ENCODE results near the gene PGM2.

The PGM2 gene

DNA sequence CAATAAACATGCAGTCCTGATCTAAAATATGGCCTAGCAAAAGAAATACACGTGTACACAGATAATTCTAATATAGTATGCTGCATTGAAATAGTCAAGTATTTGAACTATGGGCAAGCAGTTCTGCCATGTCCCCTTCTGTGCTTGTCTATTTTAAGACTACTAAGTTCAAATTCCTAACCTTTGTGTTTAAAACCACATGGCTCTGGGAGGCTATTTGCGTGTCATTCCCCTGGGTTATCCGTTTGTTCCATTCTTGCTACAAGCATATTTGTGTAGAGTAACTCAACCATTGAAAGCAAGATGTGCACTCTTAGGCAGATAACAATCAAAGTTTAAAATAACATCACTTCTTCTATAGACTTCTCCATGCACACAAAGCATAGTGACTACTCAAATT lies 39.0 kb downstream of the PGM2 start:
- DNase-seq, result no peak

DNA sequence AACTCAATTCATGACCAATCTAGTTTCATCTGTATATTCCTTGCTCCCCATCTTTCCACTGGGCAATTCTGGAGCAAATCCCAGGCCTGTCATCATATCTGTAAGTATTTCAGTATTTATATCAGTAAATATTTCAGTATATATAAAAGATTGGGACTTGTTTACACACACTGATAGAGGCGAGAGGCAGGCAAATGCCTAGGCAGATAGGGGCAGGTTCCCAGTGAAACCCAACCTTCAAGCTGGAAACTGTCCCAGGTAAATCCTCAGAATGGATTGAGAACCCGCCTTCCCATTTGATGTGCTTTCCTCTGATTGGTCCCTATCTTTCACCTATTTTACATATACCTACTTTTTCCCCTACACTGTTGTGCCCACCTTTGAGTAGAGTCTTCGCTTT lies 40.6 kb downstream of the PGM2 start:
- DNase-seq, result no peak

DNA sequence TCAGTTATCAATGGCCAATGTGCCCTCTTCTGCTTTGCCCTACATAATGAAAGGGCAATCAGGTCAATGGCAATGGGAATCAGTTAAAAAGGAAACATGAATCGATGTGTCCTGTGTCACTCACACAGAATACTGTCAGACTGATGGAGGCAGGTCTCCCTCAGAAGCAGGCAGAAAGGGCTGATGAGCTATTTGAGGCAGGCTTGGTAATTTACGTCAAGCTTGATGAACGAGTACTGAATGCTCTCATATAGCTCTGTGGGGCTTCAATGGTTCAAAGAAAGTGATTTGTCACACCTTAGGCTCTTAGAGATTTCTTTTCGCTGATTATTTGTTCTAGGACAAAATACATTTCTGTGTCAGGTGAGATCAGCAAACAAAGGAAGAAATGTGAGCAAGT lies 41.8 kb downstream of the PGM2 start:
- no peak for DNase-seq

DNA sequence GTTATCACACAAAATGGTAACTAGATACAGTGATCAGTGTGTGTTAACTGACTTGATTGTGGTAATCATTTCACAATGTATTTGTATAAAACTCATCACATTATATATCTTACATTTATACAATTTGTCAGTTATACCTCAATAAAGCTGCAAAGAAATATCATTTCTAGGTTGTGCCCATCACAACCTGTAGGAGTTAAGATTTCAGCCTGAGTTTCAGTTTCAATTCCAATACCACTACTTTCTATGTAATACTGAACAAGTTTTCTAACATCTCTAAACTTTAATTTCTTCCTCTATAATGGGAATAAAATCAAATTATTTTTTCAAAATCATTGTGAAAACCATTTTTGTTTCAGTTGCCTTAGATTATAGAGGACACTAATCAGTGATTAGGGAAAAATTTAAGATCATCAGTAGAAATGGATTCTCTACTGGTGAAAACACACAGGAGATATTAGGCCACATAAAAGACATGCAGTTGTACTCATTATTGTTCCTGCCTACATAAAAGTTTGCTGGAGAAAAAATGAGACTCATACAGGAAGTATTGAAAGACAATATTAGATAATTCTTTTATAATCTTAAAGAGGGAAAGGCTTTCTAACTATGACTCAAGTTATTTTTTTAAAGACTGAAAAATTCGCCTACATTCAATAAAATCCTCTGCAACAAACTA lies 46.0 kb downstream of the PGM2 start:
- DNase-seq, result no peak

DNA sequence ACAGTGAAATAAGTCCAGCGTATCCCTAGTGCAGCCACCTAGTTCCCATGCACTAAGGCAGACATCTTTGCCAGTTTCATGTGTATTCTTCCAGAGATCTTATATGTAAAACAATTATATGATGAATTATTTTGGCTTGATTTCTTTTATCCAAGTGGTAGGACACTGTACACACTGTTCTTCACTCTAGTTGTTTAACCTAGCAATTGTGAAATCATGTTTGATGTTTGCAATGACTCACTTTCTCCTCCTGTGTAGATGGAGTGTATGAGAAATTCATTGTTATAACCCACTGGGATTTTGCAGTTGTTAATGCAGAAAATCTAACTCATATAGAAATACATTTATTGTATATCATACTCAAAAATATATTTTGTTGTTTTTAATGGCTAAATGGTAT lies 46.9 kb downstream of the PGM2 start:
- DNase-seq, result no peak

DNA sequence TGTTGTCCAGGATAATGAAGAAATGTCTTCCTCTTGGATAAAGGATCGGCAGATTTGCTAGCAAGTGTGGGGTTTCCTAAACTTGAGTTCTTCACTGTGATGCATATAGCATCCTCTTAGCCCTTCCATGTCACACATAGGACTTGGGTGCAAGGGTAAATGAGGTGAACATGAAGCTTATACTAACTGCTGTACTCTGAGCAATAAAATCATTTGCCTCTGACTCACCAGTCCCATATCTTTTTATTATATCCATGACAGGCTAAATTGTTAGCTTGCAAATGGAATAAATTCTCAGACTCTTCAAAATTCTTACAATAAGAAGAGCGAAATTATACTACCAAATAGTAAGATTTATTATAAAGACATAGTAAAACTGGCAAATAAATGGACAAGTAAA lies 49.7 kb downstream of the PGM2 start:
- DNase-seq, result no peak

DNA sequence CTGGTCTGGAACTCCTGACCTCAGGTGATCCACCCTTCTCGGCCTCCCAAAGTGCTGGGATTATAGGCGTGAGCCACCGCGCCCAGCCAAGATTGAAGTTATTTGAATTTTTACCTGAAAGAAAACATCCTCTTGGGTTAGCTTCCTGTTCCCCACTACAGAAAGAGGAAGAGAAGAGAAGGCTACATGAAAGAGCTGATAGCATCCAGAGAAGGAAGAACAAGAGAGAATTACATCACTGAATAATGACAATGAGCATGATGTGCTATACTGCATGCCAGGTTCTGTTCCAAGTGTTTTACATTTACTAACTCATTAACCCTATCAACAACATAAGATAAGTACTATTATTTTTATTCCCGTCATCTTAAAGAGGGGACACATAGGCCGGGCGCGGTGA lies 52.9 kb downstream of the PGM2 start:
- peak; percentile 40 for DNase-seq

DNA sequence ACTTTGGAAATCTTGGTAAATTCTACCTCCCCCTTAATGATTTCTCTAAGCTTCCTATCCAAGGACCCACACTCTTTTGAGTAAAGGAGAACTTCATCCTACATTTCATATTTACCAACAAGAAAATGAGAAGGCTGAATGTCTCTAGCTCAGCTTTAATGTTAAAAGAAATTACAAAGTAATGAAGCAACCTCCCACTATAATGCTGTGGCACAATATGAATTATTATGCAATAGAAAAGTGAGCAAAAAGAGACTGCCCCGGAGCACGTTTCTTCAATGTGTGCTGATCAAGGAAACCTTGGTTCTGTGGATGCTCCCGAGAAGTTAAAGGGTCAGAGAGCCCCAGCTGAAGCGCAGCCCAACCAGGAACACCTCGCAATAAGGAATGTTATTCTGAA lies 55.3 kb downstream of the PGM2 start:
- no peak for DNase-seq

DNA sequence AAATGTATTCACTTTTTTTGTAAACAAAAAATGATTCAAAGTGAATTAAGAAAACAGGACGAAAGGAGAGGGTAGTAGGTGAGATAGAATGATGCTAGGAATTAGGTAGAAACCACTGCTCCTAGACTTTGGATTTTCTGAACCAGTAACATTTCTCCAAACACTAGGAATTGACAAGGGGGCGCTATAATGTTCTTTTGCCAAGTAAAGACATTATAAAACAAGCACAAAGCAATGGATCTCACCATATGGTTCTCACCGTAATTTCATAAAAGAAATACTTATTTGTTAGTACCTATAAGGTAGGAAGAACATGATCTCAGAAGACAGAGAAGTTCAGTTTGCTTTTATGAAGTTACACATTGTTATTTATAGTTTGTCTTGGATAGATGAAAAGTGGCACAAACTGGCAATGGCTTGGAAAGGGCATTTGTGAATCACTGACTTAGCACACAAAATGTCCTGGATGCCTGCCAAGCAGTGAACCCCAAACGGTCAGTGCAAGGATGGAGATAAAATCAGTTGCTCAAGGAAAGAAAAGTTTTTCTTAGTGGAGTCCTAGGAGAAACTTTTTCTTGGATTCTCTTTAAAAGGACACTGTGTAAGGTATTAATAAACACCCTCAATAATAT lies 56.3 kb downstream of the PGM2 start:
- peak; percentile 17 for DNase-seq

DNA sequence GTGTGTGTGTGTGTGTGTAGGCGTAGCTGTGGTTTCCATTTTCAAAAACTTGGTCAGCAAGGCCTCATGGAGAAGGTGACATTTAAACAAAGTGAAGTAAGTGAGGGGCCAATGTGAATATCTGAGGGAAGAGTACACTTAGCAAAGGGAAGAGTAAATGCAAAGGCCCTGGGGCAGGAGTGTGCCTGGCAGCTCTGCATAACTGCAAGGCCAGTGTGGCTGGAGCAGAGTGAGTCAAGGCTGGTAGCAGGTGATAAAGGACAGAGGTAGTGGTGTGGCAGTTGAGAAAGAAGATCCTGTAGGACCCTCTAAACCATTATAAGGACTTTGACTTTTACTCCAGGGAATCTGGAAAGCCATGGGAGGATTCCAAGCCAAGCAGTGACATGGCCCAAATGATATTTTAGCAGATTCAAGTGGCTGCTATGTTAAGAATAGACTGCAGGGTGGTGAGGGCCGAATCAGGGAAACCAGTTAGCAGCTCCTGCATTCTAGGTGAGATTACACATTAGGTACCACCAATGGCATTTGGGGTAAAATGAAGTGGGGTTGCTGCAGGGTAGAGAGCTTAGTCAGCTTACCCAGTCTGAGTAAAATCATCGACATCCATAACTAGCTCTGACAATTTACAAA lies 58.5 kb downstream of the PGM2 start:
- DNase-seq, result no peak

DNA sequence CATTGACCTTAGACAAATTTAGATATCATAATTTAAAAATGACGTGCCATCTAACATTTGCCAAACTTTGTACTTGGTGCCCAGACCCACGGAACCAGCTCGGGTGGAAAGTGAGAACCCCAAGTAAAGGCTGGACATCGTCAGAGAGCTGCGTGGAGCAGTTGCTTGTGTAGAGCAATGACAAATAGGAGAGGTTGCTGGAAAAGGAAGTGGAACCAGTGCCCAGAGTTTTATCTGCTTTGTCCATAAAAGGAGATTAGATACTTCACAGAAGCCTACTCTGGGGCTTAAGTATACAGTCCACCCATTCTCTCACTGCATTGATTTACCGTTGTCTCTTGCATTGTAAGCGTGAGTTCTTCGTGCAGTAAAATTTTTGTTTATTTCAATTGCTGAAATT lies 59.0 kb downstream of the PGM2 start:
- peak; percentile 48 for DNase-seq

DNA sequence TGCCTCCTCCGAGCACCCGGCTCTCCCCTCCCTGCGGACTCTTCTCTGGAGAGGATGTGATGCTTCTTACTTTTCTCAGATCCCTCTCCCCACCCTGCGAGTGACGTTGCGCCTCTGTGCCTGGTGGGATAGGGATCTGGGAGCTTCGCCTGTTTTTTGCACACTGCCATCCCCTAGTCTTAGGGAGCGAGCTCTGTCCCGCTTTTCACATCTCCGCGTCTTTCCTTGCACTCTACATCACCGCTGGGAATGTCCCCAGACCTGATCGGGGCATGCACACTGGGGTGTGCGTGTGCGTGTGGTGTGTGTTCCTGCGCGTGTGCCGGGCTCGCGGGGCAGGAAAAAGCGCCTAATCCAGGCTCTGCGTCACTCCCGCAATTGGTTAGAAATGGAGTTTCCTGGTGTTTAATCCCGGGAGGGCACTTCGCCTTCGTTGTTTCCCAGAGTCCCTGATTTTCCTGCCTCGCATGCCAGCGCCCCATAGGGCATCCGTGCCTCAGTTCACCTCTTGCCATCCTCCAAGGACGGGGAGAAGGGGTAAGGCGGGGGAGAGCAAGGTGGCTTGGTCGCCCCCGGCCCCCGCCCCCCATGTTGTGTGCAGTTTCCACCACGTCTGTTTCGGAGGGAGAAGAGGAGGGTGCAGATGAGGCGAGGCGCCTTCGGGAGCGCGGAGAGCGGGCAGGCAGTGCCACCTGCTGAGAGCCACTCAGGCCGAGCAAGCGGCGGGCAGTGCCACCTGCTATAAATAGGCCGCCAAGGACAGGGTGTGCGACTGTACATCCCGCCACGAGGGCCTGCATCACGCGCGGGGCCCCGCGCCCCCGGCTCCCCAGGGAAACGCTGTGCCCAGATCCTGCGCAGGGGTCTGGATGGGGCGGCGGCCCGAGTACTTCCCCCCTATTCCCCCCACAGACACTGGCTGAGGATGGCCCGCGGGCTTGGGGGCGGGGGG lies 63.6 kb downstream of the PGM2 start:
- peak; percentile 50 for DNase-seq

DNA sequence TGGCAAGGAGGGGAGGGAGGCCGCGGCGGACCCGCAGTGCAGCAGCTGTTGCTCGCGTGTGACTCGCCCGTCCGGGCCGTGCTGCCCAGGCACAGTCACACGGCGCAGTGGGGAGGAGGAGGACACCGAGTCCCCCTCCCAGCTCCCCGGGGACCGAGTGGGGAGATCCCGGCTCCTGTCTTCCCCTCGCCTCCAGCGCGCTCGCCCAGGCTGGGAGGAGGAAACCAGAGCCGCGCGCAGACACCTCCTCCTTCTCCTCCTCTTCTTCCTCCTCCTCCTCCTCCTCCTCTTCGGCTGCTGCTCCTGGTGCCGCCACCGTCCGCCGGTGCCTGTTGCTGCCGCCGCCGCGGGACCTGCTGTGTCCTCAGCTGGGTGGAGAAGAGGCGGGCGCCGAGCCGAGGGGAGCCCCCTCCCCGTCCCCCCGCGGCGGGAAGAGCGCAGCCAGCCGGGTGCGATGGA lies 64.3 kb downstream of the PGM2 start, which contains the start of gene TBC1D1:
Gene TBC1D1, plus strand, starts transcription at position 284 of the 459 bp plus-strand sequence. CDS start 11,012 bp downstream, outside the sequence.
- DNase-seq, result peak; percentile 28

DNA sequence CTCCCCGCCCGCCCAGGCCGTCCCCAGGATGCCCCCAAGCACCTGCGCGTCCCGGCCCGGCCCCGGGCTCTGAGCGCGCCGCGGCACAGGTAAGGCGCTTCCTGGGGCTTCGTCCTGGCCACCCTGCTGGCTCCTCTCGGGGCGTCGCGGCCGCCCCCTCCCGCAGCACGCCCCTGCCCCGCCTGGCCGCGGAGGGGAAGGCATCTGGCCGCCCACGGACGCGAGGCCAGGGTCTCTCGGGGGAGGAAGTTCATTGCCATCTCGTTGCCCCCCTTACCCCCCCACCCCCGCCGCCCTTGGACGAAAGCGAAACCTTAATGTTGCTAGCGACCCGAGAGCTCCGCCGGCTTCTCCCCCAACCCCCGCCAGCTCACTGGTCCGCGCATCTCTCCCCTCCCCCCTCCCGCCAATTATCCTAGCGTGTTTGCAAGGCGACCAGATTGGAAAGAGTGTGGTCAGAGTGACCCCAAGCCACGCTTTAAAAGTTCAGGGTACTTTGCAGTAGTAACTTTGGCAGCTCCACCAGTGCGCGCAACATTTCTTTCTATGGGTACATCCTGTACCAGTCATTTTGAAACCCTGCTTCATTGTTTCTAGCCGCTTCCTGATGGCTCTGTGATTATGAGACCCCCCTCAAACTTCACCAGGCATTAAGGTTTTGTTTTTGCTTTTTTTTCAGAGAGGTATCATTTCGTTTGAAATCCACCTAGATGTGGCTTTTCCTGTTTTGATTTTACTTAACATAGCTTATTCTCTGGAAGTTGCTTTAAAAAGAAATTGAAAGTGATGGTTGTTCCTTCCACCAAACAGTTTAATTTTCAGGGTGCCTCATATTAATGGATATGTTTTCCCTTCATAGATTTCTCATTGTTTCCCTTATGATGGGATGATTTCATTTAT lies 65.0 kb downstream of the PGM2 start:
- peak; percentile 17 for DNase-seq

DNA sequence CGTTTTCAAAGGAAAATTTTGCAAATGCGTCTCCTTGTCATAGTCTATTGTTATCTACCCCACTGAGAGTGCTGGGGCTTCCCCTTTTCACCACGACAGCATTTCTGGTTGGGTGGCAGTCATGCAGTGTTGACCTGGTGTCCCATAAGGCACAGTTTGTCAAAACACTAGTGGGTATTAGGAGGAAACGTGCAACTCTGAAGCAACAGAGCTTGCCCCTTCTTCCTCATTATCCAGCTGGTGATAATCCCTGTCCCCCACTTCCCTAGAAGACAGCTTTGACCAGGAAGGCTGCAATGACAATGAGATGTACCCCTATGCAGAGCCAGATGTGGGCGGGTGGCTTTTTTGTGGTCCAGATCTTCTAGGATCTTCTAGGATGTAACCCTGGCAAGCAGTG lies 66.2 kb downstream of the PGM2 start:
- peak; percentile 39 for DNase-seq

DNA sequence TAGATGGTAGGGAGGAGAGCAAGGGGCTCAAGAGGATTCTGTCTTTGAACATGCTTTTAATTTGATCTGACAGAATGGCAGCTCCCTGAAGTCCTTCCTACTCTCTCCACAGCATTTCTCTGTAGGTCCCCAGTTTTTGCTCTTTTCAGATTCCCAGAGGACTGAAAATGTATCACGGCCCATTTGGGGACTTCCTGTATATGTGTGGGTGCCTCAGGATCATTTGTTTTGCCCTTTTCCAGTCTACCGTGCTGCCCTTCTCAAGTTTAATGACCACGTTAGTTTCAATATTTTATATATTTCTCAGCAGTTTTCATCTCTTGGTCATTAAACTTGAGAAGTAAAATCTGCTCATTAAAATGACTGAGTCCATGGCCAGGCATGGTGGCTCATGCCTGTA lies 66.7 kb downstream of the PGM2 start:
- DNase-seq, result no peak

DNA sequence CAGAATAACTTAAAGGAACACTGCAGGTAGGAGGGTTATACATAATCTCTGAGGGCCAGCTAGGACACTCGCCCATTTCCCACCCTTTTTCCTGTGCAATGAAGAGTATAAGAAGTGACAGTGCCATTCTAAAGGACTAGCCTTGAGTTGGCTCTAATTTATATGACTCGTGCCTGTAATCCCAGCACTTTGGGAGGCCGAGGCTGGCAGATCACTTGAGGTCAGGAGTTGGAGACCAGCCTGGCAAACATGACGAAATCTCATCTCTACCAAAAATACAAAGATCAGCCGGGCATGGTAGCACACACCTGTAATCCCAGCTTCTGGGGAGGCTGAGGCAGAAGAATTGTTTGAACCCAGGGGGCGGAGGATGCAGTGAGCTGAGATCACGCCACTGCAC lies 68.8 kb downstream of the PGM2 start:
- DNase-seq, result no peak

DNA sequence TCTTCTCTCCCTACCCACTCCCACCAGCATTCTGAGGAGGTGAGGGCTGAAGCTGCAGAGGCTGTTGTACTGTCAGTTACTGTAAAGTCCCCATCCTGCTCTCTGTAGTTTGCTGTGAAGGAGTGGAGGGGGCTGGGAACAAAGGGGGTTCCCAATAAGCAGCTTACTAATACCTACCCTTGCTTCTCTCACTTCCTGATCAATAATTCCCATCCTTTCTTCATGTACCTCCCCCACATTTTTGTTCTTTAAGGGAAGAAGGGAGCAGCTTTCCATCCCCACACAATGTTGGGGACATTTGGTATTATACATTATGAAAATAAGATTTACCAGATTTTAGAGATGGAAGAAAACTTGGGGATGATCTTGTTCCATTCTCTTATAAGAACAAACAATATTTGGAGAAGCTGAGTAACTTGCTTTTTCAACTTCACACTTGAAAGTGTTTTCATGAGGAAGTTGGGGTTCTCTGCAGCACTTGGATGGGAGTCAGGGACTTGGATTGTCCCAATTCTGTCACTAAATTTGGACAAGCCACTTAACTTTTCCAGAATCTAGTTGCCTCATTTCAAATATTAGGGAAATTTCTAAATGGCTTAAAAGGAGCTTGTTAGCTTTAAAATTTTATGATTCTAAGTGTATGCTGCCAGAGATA lies 69.8 kb downstream of the PGM2 start:
- DNase-seq, result no peak

DNA sequence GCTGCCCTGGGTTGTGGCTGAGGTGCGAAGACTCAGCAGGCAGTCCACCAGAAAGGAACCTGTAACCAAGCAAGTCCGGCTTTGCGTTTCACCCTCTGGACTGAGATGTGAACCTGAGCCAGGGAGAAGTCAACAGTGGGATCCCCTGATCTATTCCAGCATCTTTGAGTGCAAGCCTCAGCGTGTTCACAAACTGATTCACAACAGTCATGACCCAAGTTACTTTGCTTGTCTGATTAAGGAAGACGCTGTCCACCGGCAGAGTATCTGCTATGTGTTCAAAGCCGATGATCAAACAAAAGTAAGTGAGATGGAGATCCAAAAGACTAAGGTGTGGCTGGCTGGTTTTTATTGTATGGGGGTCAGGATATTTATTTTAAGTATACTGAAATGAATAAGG lies 75.7 kb downstream of the PGM2 start:
- no peak for DNase-seq

DNA sequence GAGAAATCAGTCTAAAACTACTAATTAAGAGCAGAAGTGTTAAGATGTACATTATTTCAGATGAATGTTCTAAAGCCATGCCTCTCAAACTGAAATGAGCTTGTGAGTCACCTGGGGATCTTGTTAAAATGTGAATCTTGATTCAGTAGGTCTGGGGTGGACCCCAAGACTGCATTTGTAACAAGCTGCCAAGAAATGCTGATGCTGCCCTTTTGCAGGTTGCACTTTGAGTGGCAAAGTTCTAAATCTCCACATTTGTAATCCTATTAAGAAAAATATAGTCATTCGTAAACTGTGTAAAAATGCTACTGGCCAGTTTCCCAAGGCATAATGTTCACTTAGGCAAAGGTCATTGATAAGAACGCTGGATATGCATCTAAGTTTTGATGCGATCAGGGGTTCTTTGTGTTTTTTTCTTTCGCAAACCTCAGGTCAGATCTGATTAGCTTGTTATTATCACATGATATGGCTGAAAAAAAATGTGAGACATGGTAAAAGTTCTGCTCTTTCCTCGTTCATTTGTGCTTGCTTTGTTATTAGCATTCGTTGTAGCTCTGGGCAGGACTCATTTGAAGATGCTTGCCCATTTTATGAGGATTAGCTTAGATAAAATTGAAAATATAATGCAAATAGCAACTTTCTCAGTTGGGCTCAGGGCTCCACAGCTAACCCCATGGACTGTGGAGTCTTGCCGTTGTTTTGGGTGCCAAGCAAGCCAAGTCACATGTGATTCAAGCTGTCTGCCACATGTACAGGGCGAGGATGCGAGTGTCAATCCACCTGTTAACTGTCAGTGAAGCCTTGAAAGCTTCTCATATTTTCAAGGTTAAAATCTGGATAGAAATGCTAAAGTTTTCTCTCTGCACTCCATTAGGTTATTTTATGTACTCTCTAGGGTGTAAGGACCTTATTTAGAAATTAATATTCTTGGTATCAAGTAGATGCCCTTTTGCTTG lies 76.5 kb downstream of the PGM2 start:
- no peak for DNase-seq
